GM12873 (cell line): ENCODE data around the gene RUNX1.

Source experiments
- CTCF ChIP-seq: IDR thresholded peaks from 2 replicates; pipeline ENCODE4 v1.5.1; 2012; ENCODE audit warnings: low read depth, mild to moderate bottlenecking, moderate library complexity, low read length, control low read depth; ENCODE audit not compliant: insufficient read depth; ENCODE audit errors: missing control alignments

Gene RUNX1

GRCh38 chr21:35077466-35077865 lies 28.4 kb upstream of the RUNX1 start:
- no peak for TF ChIP-seq CTCF

- no peak for TF ChIP-seq CTCF
These were observed 26.4 kb upstream of the RUNX1 start for GRCh38 chr21:35075546-35075945.

- no peak for TF ChIP-seq CTCF
These were observed 23.9 kb upstream of the RUNX1 start for GRCh38 chr21:35072960-35073359.

GRCh38 chr21:35072557-35072956 lies 23.5 kb upstream of the RUNX1 start:
- TF ChIP-seq CTCF, result no peak

GRCh38 chr21:35071347-35071746 lies 22.2 kb upstream of the RUNX1 start:
- TF ChIP-seq CTCF, result no peak

GRCh38 chr21:35070436-35070835 lies 21.3 kb upstream of the RUNX1 start:
- no peak for TF ChIP-seq CTCF

- TF ChIP-seq CTCF, result no peak
These were observed 17.7 kb upstream of the RUNX1 start for GRCh38 chr21:35066824-35067223.
